HepG2 (cell line): ENCODE data around the gene KLHL33. TPM values are rescaled to one million over a fixed set of nuclear protein-coding genes. Genes with fewer than 3 reads are reported as not detected.

ENCODE experiments used
- ATAC-seq: fragments of 200-7000 bp; cut with Tn5 transposase; 3 replicates; pipeline ENCODE4 v1.9.1; 2020; ENCODE audit warnings: mild to moderate bottlenecking, moderate library complexity
- BruUV-seq: library from RNA; stranded (reverse); fragments of 400-500 nt; replicated peaks from 2 replicates; lab custom pipeline; 2021; lab: Mats Ljungman, UMichigan
- CTCF ChIA-PET: fragments of 300-600 bp; formaldehyde crosslinking; extraction: SDS; loops from one replicate; lab custom pipeline; 2021; ENCODE audit warnings: low total read pairs, inconsistent platforms, low intra/inter-chr PET ratio; lab: Yijun Ruan, JAX
- POLR2A ChIA-PET: fragments of 350-600 bp; sonication (Branson Sonifier 250); formaldehyde crosslinking; loops from one replicate; lab custom pipeline; 2020; ENCODE audit warnings: antibody characterized with exemption, inconsistent platforms; lab: Yijun Ruan, JAX
- DNase-seq: peaks from one replicate; pipeline ENCODE4 v3.0.0-alpha.2; 2015; ENCODE audit warnings: low spot score
- FAIRE-seq: peaks from 3 replicates; lab custom pipeline; 2011; peaks lifted over from hg19 to GRCh38; lab: Jason Lieb, UNC
- H2AFZ ChIP-seq: one replicate; pipeline ENCODE4 v1.6.1; 2011; ENCODE audit warnings: low read length, inconsistent platforms
- H3K27ac ChIP-seq: fragments of 300-600 bp; 3 replicates; pipeline ENCODE4 v1.8.0; 2011; ENCODE audit warnings: mixed run types, mild to moderate bottlenecking, mixed read lengths, low read length, inconsistent platforms; ENCODE audit not compliant: insufficient read depth; ENCODE audit errors: extremely low read length
- H3K27me3 ChIP-seq, 2 experiments: fragments of 200-600 bp in 1 of 2; 2 replicates in 1 of 2; 3 replicates in 1 of 2; pipeline versions ENCODE4 v1.6.0 to v1.8.0; 2011; ENCODE audit warnings: low read length in 2 of 2, mild to moderate bottlenecking in 2 of 2, moderate library complexity in 2 of 2, inconsistent platforms in 1 of 2; ENCODE audit not compliant: insufficient read depth in 2 of 2, control insufficient read depth in 1 of 2
- H3K36me3 ChIP-seq, 2 experiments: fragments of 200-600 bp in 1 of 2; replicated peaks in 1 of 2; 2 replicates in 1 of 2; 3 replicates in 1 of 2; pipeline versions ENCODE4 v1.5.1 to v1.8.0; 2011; ENCODE audit warnings: low read length in 2 of 2, inconsistent platforms in 1 of 2; ENCODE audit not compliant: insufficient read depth in 2 of 2, control insufficient read depth in 1 of 2
- H3K4me1 ChIP-seq: 2 replicates; pipeline ENCODE4 v1.5.1; 2012; ENCODE audit warnings: low read length, inconsistent platforms; ENCODE audit not compliant: insufficient read depth
- H3K4me2 ChIP-seq: 2 replicates; pipeline ENCODE4 v1.6.0; 2011; ENCODE audit warnings: low read depth, low read length, inconsistent platforms
- H3K4me3 ChIP-seq, 3 experiments: fragments of 200-600 bp in 1 of 3; sonication (generic), shearing (Covaris generic) in 1 of 3; replicated peaks in 1 of 3; 2 replicates each; pipeline ENCODE4 v1.5.1; 2011 to 2016; ENCODE audit warnings: low read length in 3 of 3, inconsistent platforms in 2 of 3, low read depth in 2 of 3, mild to moderate bottlenecking in 2 of 3, control low read depth in 1 of 3, mixed read lengths in 1 of 3; ENCODE audit not compliant: insufficient read depth in 1 of 3
- H3K79me2 ChIP-seq: one replicate; pipeline ENCODE4 v1.6.1; 2011; ENCODE audit warnings: low read length, inconsistent platforms; ENCODE audit not compliant: insufficient read depth
- H3K9ac ChIP-seq: 2 replicates; pipeline ENCODE4 v1.6.0; 2011; ENCODE audit warnings: mild to moderate bottlenecking, low read depth, low read length, inconsistent platforms; ENCODE audit not compliant: insufficient read depth
- H3K9me3 ChIP-seq: 2 replicates; pipeline ENCODE4 v1.5.1; 2012; ENCODE audit warnings: mild to moderate bottlenecking, low read length
- H4K20me1 ChIP-seq: 2 replicates; pipeline ENCODE4 v1.6.0; 2011; ENCODE audit warnings: inconsistent platforms, mild to moderate bottlenecking, low read length, moderate library complexity; ENCODE audit not compliant: insufficient read depth
- AKNA ChIP-seq: sonication (generic); formaldehyde crosslinking; IDR thresholded peaks from 2 replicates; pipeline ENCODE4 v1.4.0; 2020; ENCODE audit warnings: missing genetic modification reagents, borderline replicate concordance
- NFYC ChIP-seq: IDR thresholded peaks from 2 replicates; pipeline ENCODE4 v1.6.1; 2016; ENCODE audit warnings: missing genetic modification reagents, missing compliant biosample characterization
- TBX2 ChIP-seq: sonication (generic); formaldehyde crosslinking; IDR thresholded peaks from 2 replicates; pipeline ENCODE4 v1.5.0; 2020; ENCODE audit warnings: missing genetic modification reagents, mild to moderate bottlenecking, borderline replicate concordance
- ZNF703 ChIP-seq: sonication (generic); formaldehyde crosslinking; IDR thresholded peaks from 2 replicates; pipeline ENCODE4 v1.5.1; 2020; ENCODE audit warnings: missing genetic modification reagents, mild to moderate bottlenecking, moderate library complexity, borderline replicate concordance
- ZSCAN22 ChIP-seq: sonication (generic); formaldehyde crosslinking; IDR thresholded peaks from 2 replicates; pipeline ENCODE4 v1.4.0; 2020; ENCODE audit warnings: mild to moderate bottlenecking, missing genetic modification reagents
- WGBS: methylation state at CpG from one replicate; pipeline ENCODE4 v1.1.6; 2017; ENCODE audit warnings: low lambda C conversion rate; 5-methylcytosine and 5-hydroxymethylcytosine counted together
- in situ Hi-C: cut with HindIII; loops from 2 replicates; pipeline ENCODE4 v1.10.0; 2017; ENCODE audit warnings: low pct_unique_long_range_greater_than_20kb; ENCODE audit not compliant: extremely low pct_ligation_motif_present
- intact Hi-C: fragments of 100-400 bp; cut with micrococcal nuclease; formaldehyde crosslinking; loops from one replicate; pipeline ENCODE4 v1.10.0; 2022; ENCODE audit not compliant: unreplicated experiment
- polyA plus RNA-seq, 8 experiments: library from polyadenylated mRNA; depleted of rRNA in 3 of 8; stranded (reverse) in 7 of 8; unstranded in 1 of 8; fragments of >200 nt; fragmentation: Illumina TruSeq in 4 of 8; extraction: Trizol in 4 of 8; gene quantifications; 2 replicates each; pipeline versions ENCODE4 v1.2.1 to v1.2.3, GENCODE V29; 2011 to 2016; ENCODE audit warnings: low read depth in 4 of 8, missing spikeins in 1 of 8, mixed read lengths in 1 of 8; ENCODE audit not compliant: insufficient read depth in 1 of 8
- total RNA-seq, 5 experiments: library from RNA; depleted of rRNA; stranded (reverse); fragments of >200 nt; fragmentation: Illumina TruSeq; extraction: Trizol; gene quantifications; 2 replicates each; pipeline ENCODE4 v1.2.3, GENCODE V29; 2016; ENCODE audit warnings: low read depth in 1 of 5

The KLHL33 gene
- total and polyA plus RNA-seq, 2 of the 13 experiments (the other 11 are each of a cell fraction or from before 2014, with no cell fraction given), result not detected

- POLR2A ChIA-PET, result interaction anchor here (1.5 to 3.5 kb wide), 5 partner anchors 9 to 76 kb away, joined by 3 to 59 read pairs (median 37); partner anchors contain the start of genes APEX1, OSGEP, PARP2 and PIP4P1
- intact Hi-C loops, result loop anchor here (5.0 kb wide), 2 partner anchors 113 to 268 kb away; partner anchors contain the start of gene ANG
- no peak for FAIRE-seq
Observed at GRCh38 chr14:20419419-20419818, 16.5 kb downstream of the KLHL33 start.

GRCh38 chr14:20418501-20418909 lies 17.5 kb downstream of the KLHL33 start:
- Histone ChIP-seq H3K4me1 (peaks cover 50% of the 10 kb centered on the region), H3K4me3 (peak overlapping the region in 2 of 3 experiments; percentile 2 to 29; a peak in 1 of 6 replicates), H2AFZ (no peak overlapping the region), H3K9ac (no peak overlapping the region), H3K36me3 (no peaks in the 10 kb centered on the region), H3K79me2 (no peaks in the 10 kb centered on the region), H3K9me3 (no peaks in the 10 kb centered on the region), H4K20me1 (no peaks in the 10 kb centered on the region), H3K27me3 (no peaks in the 10 kb centered on the region; a peak in 1 of 5 replicates), H3K27ac (peak overlapping the region; percentile 0), H3K4me2 (peak overlapping the region; percentile 73)
- intact Hi-C loops, result loop anchor here (5.0 kb wide), 2 partner anchors 114 to 269 kb away; partner anchors contain the start of gene ANG
- POLR2A ChIA-PET, result interaction anchor here (0.9 to 3.5 kb wide), 14 partner anchors 10 to 262 kb away, joined by 3 to 59 read pairs (median 5); partner anchors contain the start of genes APEX1, OSGEP, PARP2 and PIP4P1
- no TSS peak for BruUV-seq
- in situ Hi-C loops, result loop anchor here (5.0 kb wide), 1 partner anchor 39 kb away; the partner anchor contains the start of gene APEX1
- 0% methylated on average over 2 of the region's 2 CpGs for WGBS
- CTCF ChIA-PET, result no interaction called here
- DNase-seq (peak; percentile 86), FAIRE-seq (peak; percentile 34), ATAC-seq (peak; percentile 79)
- no peak for TF ChIP-seq ZSCAN22
- TF ChIP-seq TBX2 (CRISPR knock-in tag), result peak; percentile 33; the same call in 1 of the 2 replicates
- TF ChIP-seq AKNA (CRISPR knock-in tag), result no peak
- no peak for TF ChIP-seq ZNF703 (CRISPR knock-in tag)

More at GRCh38 chr14:20419419-20419818, 16.5 kb downstream of the KLHL33 start:
- no peak for TF ChIP-seq NFYC (CRISPR knock-in tag)
- no peaks in the 10 kb centered on the region for H3K79me2 ChIP-seq
- DNase-seq, result no peak
- 20% methylated on average over 1 of the region's 1 CpG for WGBS
- H4K20me1 ChIP-seq, result no peaks in the 10 kb centered on the region
- H3K4me3 ChIP-seq, result no peak overlapping the region
- H2AFZ ChIP-seq, result no peak overlapping the region
- H3K9me3 ChIP-seq, result no peaks in the 10 kb centered on the region
- peak; percentile 20; the same call in 2 of the 3 replicates for ATAC-seq
- H3K9ac ChIP-seq, result no peak overlapping the region
- peak overlapping the region; percentile 73 for H3K4me2 ChIP-seq
- in situ Hi-C loops, result loop anchor here (5.0 kb wide), 1 partner anchor 38 kb away; the partner anchor contains the start of gene APEX1
- CTCF ChIA-PET, result no interaction called here
- no peaks in the 10 kb centered on the region; a peak in 1 of 5 replicates for H3K27me3 ChIP-seq
- H3K27ac ChIP-seq, result no peak overlapping the region
- H3K36me3 ChIP-seq, result no peaks in the 10 kb centered on the region
- no TSS peak for BruUV-seq
- peaks cover 42% of the 10 kb centered on the region for H3K4me1 ChIP-seq
